ENCODE results near the gene ZNF407.

The ZNF407 gene

DNA sequence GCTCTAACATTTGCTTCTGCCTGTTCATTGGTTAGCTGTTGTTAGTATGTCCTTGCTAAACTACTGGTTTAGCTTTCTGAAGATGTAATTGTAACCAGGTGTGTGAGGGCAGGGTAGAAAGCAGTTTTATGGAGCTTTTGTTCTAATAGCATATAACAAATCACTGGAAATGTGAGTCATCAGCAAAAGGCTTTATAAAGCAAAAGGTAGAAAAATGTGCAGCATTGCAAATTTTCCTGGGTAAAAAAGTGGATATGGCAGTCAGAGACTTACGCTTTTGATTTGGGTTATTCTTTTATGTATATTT, 85.3 kb downstream of the ZNF407 start:
- DNase-seq: no peak
- Mint-ChIP-seq H3K27me3 (ENCODE audit: low read depth, poor library complexity) (no peaks in the 10 kb centered on the region), H3K4me1 (peaks cover 10% of the 10 kb centered on the region), H3K36me3 (ENCODE audit: low read depth) (peaks cover 25% of the 10 kb centered on the region), H3K9me3 (peaks cover 18% of the 10 kb centered on the region), H3K4me3 (no peak overlapping the region), H3K27ac (no peak overlapping the region)
- TF ChIP-seq, protein P1, sequence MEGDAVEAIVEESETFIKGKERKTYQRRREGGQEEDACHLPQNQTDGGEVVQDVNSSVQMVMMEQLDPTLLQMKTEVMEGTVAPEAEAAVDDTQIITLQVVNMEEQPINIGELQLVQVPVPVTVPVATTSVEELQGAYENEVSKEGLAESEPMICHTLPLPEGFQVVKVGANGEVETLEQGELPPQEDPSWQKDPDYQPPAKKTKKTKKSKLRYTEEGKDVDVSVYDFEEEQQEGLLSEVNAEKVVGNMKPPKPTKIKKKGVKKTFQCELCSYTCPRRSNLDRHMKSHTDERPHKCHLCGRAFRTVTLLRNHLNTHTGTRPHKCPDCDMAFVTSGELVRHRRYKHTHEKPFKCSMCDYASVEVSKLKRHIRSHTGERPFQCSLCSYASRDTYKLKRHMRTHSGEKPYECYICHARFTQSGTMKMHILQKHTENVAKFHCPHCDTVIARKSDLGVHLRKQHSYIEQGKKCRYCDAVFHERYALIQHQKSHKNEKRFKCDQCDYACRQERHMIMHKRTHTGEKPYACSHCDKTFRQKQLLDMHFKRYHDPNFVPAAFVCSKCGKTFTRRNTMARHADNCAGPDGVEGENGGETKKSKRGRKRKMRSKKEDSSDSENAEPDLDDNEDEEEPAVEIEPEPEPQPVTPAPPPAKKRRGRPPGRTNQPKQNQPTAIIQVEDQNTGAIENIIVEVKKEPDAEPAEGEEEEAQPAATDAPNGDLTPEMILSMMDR (IDR thresholded peaks at IDR 0.05): no peak

DNA sequence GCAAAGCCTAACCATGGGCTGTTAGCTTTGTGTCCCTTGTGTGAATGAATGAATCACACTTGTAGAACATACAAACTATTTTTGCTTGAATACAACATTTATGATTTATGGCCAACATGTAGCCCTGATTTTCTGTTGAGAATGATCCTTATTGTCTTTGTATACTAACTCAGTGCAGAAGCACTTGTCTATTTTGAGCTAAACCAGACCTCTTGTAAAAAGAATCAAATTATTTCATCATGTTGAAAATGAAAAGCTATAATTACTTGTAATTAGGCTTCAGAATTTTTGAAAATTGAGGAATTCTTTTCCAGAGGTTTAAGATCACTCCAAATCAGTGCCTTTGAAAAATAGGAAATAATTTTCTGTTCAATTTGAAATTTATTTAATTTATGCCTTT, 85.9 kb downstream of the ZNF407 start:
- DNase-seq: no peak
- Mint-ChIP-seq H3K4me1 (peaks cover 10% of the 10 kb centered on the region), H3K27me3 (ENCODE audit: low read depth, poor library complexity) (no peaks in the 10 kb centered on the region), H3K9me3 (peaks cover 12% of the 10 kb centered on the region), H3K36me3 (ENCODE audit: low read depth) (peaks cover 19% of the 10 kb centered on the region), H3K4me3 (no peak overlapping the region), H3K27ac (no peak overlapping the region)
- TF ChIP-seq, protein P1 (IDR thresholded peaks at IDR 0.05): no peak

DNA sequence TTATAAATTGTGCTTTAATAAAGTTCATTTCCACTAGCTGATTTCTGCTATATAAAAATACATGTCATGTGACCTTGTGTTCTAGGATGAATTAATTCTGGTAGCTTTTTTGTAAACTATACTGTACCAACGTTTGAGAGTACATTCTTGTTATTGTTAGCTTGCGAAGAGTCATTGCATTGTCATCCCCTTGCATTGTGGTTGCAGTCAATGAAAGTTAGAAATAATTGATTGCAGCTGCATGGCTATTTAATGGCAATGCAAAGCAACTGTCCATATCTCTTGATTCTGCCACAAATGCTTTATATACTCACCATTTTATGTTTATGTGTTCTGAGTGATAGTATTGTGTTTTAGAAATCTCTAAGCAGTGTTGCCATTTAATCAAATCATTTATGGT, 91.6 kb downstream of the ZNF407 start:
- DNase-seq: no peak
- Mint-ChIP-seq H3K9me3 (no peaks in the 10 kb centered on the region), H3K27me3 (ENCODE audit: low read depth, poor library complexity) (no peaks in the 10 kb centered on the region), H3K27ac (no peak overlapping the region), H3K36me3 (ENCODE audit: low read depth) (peaks cover 6% of the 10 kb centered on the region), H3K4me1 (peaks cover 5% of the 10 kb centered on the region), H3K4me3 (no peak overlapping the region)
- TF ChIP-seq, protein P1 (IDR thresholded peaks at IDR 0.05): no peak

DNA sequence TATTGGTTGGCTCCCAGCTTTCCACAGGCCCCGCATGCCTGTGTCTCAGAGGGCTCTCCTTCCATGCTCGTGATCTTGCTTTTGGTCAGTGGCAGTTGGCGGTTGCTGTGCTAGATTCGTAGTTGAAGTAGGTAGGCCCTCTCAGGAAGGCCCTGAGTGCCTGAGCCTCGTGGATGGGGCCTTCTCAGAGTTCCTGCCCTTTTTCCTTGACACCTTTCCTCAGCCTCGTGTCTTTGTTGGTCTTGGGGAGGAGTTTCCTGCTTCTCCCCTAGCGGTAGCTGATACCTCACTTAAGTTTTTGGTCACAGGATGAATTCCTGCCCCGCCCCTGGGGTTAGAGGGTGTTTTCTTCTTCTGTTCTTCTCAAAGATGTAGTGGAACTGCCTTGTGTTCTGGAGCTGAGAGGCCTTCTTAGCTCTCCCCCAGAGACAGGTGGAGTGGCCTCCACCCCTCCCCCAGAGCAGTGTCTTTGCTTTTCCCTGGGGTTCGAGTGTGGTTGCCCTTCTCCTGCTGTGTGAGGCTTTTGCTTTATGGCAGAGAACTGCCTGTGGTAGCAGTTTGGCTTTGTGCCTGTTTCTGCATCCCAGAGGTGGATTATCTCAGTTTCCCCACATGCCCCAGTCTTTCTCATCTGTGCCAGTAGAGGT, 94.8 kb downstream of the ZNF407 start:
- Mint-ChIP-seq H3K36me3 (ENCODE audit: low read depth) (no peaks in the 10 kb centered on the region), H3K4me3 (no peak overlapping the region), H3K27me3 (ENCODE audit: low read depth, poor library complexity) (no peaks in the 10 kb centered on the region), H3K9me3 (no peaks in the 10 kb centered on the region), H3K27ac (no peak overlapping the region), H3K4me1 (no peaks in the 10 kb centered on the region)
- DNase-seq: no peak
- TF ChIP-seq, protein P1 (IDR thresholded peaks at IDR 0.05): no peak

DNA sequence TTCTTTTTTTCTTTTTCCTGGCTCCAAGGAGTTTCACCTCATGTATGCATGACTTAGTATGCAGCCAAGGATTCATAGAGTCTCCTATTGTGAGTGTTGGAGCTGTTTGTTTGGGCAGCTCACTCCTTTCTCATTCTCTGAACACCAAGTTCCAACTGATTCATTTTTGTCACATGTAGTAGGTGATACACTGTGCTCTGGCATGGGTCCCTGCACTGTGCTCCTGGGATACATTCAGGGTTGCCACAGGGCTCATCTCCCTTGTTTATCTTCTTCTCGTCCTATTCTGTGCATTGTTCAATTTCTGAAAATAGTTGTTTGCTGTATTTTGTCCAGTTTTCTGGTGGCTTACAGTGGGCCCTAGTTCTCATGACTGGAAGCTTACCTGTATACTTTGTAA, 96.8 kb downstream of the ZNF407 start:
- H3K36me3 Mint-ChIP-seq (ENCODE audit: low read depth): no peaks in the 10 kb centered on the region
- H3K4me3 Mint-ChIP-seq: no peak overlapping the region
- no peak overlapping the region for H3K27ac Mint-ChIP-seq
- TF ChIP-seq, protein P1 (IDR thresholded peaks at IDR 0.05): no peak
- H3K9me3 Mint-ChIP-seq: no peaks in the 10 kb centered on the region
- peaks cover 6% of the 10 kb centered on the region for H3K27me3 Mint-ChIP-seq (ENCODE audit: low read depth, poor library complexity)
- H3K4me1 Mint-ChIP-seq: peaks cover 10% of the 10 kb centered on the region
- DNase-seq: no peak

DNA sequence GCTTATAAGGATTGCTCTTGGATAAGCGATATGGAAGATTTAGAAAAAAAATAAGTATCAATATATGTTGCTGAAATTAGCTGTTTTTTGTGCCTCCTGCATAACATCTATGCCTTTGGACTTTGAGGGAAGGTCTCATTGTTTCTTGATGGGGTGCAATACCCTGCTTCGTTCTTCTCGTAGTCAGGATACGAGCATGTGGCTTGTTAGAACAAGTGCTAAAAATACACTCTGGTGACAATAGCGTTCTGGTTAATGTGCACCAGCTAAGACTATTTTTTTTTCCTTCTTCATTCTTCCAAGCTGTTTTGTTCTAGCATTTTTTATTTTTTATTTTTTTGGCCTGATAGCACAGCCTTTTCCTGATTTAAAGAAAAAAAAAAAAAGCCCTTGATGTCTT, 97.5 kb downstream of the ZNF407 start:
- no peak overlapping the region for H3K27ac Mint-ChIP-seq

More for the DNA sequence above, 97.5 kb downstream of the ZNF407 start:
- TF ChIP-seq, protein P1 (IDR thresholded peaks at IDR 0.05): no peak
- Mint-ChIP-seq H3K27me3 (ENCODE audit: low read depth, poor library complexity) (peaks cover 7% of the 10 kb centered on the region), H3K9me3 (no peaks in the 10 kb centered on the region), H3K36me3 (ENCODE audit: low read depth) (no peaks in the 10 kb centered on the region), H3K4me1 (peaks cover 10% of the 10 kb centered on the region), H3K4me3 (no peak overlapping the region)
- DNase-seq: no peak
